ENCODE results near the gene HNRNPD. TPM values are rescaled to one million over a fixed set of nuclear protein-coding genes. Genes with fewer than 3 reads are reported as not detected.

Gene HNRNPD
- total and polyA plus RNA-seq, 2 of the 8 experiments (the other 6 are each of a cell fraction or from before 2014, with no cell fraction given), result 118 to 646 TPM

DNA sequence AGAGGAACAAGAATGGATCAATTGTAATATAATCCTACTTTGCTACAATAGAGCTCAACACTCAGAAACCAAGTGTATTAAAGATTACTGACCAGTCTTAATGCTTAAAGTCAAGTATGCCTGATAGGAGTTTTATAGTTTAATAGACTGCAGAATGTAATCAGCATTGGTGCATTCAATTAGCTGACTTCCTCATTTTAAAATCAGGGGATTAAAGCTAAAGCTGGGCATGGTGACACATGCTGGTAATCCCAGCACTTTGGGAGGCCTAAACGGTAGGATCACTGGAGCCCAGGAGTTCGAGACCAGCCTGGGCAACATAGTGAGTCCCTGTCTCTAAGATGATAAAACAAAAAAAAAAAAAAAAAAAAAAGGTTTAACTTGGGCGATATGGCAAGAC, 45.7 kb upstream of the HNRNPD start:
- FAIRE-seq, result no peak
- TF ChIP-seq JUN (IDR thresholded peaks at IDR 0.05; ENCODE audit: low read depth, low read length), result no peak
- TF ChIP-seq EZH2 (IDR thresholded peaks at IDR 0.05; ENCODE audit: low read depth, low read length, severe bottlenecking), result no peak
- TF ChIP-seq CHD1 (IDR thresholded peaks at IDR 0.05; ENCODE audit: low read depth, low read length), result no peak
- no peak for TF ChIP-seq GTF2F1 (IDR thresholded peaks at IDR 0.05; ENCODE audit: borderline replicate concordance, low read depth, low read length)
- TF ChIP-seq USF2 (IDR thresholded peaks at IDR 0.05; ENCODE audit: low read length), result no peak
- TF ChIP-seq RAD21 (IDR thresholded peaks at IDR 0.05 in 1 of 2, conservative IDR thresholded peaks at IDR 0.05 in 1 of 2; ENCODE audit: low read depth in 2 of 2, low read length in 2 of 2), result no peak
- TF ChIP-seq CTBP2 (IDR thresholded peaks at IDR 0.05; ENCODE audit: borderline replicate concordance, insufficient read depth, insufficient read length, low read length), result no peak
- TF ChIP-seq CTCF (IDR thresholded peaks at IDR 0.05; ENCODE audit: control extremely low read depth in 1 of 3, insufficient read depth in 1 of 3, low read depth in 1 of 3, low read length in 3 of 3), result no peak
- TF ChIP-seq KDM4A (IDR thresholded peaks at IDR 0.05; ENCODE audit: low read depth, low read length, severe bottlenecking), result no peak

More for the DNA sequence above, 45.7 kb upstream of the HNRNPD start:
- no peak for DNase-seq (ENCODE audit: low read depth in 1 of 2, low spot score in 2 of 2)
- Histone ChIP-seq H3K23me2 (ENCODE audit: low read depth, low read length) (no peaks in the 10 kb centered on the region), H3K23ac (ENCODE audit: insufficient read length) (no peak overlapping the region), H2AK5ac (ENCODE audit: low read depth, low read length) (no peak overlapping the region), H3K4ac (replicated peaks; ENCODE audit: insufficient read length, low read depth, low read length) (no peak overlapping the region), H3K9ac (replicated peaks in 1 of 4; ENCODE audit: extremely low read depth in 1 of 4, low read depth in 3 of 4, low read length in 3 of 4) (no peak overlapping the region), H3K4me1 (replicated peaks in 1 of 4; ENCODE audit: control insufficient read depth in 3 of 4, insufficient read depth in 4 of 4, low read length in 3 of 4) (no peaks in the 10 kb centered on the region), H3K79me1 (ENCODE audit: low read depth, low read length) (no peaks in the 10 kb centered on the region), H2BK120ac (replicated peaks; ENCODE audit: low read depth, low read length) (no peak overlapping the region), H4K8ac (ENCODE audit: extremely low read depth, insufficient read depth, low read length) (no peak overlapping the region), H3K18ac (ENCODE audit: extremely low read depth, low read length) (no peak overlapping the region), H2AFZ (ENCODE audit: low read length) (no peak overlapping the region), H3K27me3 (replicated peaks in 1 of 4; ENCODE audit: control insufficient read depth in 3 of 4, extremely low read depth in 1 of 4, insufficient read depth in 3 of 4, low read length in 3 of 4) (no peaks in the 10 kb centered on the region), H4K20me1 (replicated peaks in 1 of 2; ENCODE audit: control insufficient read depth in 1 of 2, insufficient read depth in 2 of 2, low read length in 2 of 2) (peaks cover 0 to 5% of the 10 kb centered on the region in 2 experiments), H3K36me3 (ENCODE audit: control insufficient read depth in 2 of 4, insufficient read depth in 4 of 4, low read length in 3 of 4) (peaks cover 0 to 16% (median 8%) of the 10 kb centered on the region in 4 experiments; a peak in 5 of 8 replicates), H3K56ac (replicated peaks; ENCODE audit: insufficient read length, low read depth, low read length) (no peak overlapping the region), H3K4me3 (ENCODE audit: extremely low read depth in 1 of 4, insufficient read depth in 2 of 4, low read depth in 3 of 4, low read length in 4 of 4) (no peak overlapping the region), H3K9me3 (ENCODE audit: insufficient read depth in 2 of 2, low read depth in 1 of 2, low read length in 1 of 2) (peaks cover 0 to 2% of the 10 kb centered on the region in 2 experiments; a peak in 1 of 4 replicates), H2BK12ac (ENCODE audit: low read depth, low read length) (no peak overlapping the region), H2BK20ac (ENCODE audit: low read length) (no peak overlapping the region), H3K27ac (ENCODE audit: low read depth, low read length) (no peak overlapping the region), H4K5ac (ENCODE audit: insufficient read length, low read depth, low read length) (no peak overlapping the region), H2BK15ac (ENCODE audit: low read length) (no peak overlapping the region), H3K4me2 (ENCODE audit: insufficient read depth in 1 of 2, low read depth in 2 of 2, low read length in 2 of 2) (no peak overlapping the region), H2BK5ac (ENCODE audit: low read depth, low read length) (no peak overlapping the region), H4K91ac (replicated peaks; ENCODE audit: insufficient read length, low read length) (no peak overlapping the region), H3K14ac (ENCODE audit: insufficient read length) (no peak overlapping the region), H3K79me2 (ENCODE audit: control insufficient read depth in 1 of 2, insufficient read depth in 2 of 2, low read length in 2 of 2) (no peaks in the 10 kb centered on the region; a peak in 1 of 4 replicates)
- CTCF ChIA-PET (ENCODE audit: partially characterized antibody), result interaction anchor here (0.6 to 1.2 kb wide), 2 partner anchors 10 to 22 kb away, joined by 3 to 4 read pairs; no protein-coding TSS in a partner anchor
- POLR2A ChIA-PET (ENCODE audit: partially characterized antibody), result interaction anchor here (0.6 to 3.0 kb wide), 5 partner anchors 9 to 63 kb away, joined by 3 to 53 read pairs (median 6); partner anchors contain the start of gene HNRNPDL
- WGBS, 2 experiments (ENCODE audit: extremely low coverage in 1 of 2, insufficient coverage in 1 of 2, insufficient read length in 1 of 2, insufficient replicate concordance in 2 of 2, low coverage in 1 of 2, low lambda C conversion rate in 2 of 2, missing lambda C conversion rate in 1 of 2), result 81% methylated on average over 2 of the region's 3 CpGs; no CpG with 5 or more reads in 1 of the 2 experiments

Measured in H1 (cell line).